HG02798 (cell line): ENCODE results near the gene INPP5A.
"Not testable (repeated sequence)": the region's sequence is repeated elsewhere in the genome, so short reads cannot be mapped to it uniquely, and the experiment has no call there.

Experiments
- ATAC-seq: cut with Tn5 transposase; IDR thresholded peaks from one replicate; pipeline ENCODE4 v1.9.1; 2021; ENCODE audit warnings: mild to moderate bottlenecking; ENCODE audit not compliant: unreplicated experiment, poor library complexity

Gene INPP5A

GRCh38 chr10:132786476-132786883 is 248.9 kb downstream of the INPP5A start:
- no peak for ATAC-seq

DNA sequence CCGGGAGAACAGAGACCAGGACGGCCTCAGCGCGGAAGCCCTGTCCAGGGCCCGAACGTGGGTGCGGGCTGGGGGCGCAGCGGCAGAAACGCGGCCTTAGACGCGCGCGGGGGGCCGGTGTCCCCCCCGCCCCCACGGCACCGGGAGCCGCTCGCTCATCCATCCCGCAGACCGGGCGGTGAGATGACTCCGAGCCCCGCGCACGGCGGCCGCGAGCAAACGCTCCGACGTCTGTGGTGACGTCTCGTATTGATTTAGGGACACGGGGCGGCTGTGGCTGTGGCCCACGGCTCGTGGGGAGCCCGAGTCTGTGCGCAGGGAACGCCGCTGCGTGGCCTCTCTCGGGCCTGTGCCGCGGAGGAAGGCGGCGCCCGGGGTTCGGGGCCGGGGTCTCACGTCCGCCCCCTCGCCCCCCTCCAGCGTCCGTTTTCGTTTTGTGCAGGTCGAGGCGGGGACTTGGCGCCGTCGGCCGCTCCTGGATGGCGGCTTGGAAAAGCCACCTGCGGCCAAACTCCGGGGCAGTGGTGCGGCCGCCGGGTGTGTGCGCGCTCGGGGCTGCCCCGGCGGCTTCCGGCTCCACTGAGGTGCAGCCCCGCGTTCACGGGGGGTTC is 249.4 kb downstream of the INPP5A start:
- no peak for ATAC-seq

GRCh38 chr10:132787495-132788179 is 250.1 kb downstream of the INPP5A start:
- no peak for ATAC-seq

DNA sequence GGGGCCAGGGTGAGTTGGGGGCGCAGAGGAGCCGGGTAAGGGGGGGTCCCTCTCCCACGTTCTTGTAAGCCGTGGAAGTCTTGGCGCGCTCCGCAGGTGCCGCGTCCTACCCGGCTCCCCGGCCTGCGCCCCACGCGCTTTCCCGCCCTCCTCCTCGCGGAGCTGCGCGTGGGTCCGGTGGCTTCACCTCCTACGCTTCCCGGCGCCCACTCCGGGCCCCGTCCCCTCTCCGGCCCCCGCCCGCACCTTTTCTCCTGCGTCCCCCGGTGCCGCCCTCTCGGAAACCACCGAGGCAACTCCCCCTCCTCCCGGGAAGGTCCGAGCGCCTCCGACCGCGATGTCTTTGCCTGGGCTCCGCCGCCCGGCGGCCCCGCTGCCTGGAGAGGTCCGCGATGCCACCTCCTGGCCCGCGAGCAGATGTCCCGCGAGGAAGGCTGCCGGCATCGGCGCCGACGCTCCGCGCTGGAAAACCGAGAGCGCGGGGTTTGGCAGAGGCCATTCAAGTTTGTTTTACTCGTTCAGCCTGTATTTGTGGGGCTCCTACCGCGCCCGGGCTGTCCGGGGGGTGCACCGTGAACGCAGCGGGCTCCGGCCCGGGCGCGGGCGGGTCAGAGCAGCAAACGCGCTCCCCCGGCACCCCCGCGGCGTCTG is 250.7 kb downstream of the INPP5A start:
- no peak for ATAC-seq

DNA sequence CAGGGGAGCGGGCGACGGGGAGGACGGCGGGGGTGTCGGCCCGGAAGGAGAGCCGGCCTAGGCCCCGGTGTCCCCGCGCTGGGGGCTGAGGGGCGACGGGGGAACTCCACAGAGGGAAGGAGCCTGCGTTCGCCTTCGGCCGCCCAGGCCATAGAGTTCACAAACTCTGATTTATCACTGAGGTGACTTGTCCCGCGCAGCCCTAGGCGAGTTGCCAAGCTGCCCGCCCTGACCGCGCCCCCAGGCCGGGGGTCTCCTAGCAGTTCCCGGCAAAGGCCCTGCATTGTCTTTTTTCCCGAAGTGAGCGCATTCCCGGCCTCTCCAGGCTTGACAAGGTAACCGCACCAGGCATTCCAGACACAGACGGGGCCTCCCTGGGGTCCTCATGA is 251.2 kb downstream of the INPP5A start:
- no peak for ATAC-seq

DNA sequence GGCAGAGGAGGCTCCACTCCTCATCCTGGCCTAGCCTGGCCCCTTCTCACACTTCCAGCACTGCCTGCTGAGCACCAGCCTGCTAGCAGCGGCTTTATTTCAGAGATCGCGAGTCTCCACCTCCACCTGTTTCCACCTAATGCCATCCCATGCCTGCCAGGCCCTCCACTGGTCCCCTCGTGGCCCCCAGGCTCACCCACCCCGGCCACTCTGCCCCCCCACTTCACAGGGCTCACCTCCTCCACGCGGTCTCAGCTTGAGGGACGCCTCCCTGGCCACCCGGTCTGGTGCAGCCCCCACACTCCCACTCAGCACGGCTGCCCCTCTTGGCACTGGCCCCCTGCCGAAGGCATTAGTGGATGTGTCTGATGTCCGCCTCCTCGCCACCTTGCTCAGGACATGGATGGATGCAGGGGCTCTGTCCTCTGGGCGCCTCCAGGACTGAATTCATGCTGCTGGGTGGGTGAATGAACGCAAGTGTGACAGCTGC is 252.1 kb downstream of the INPP5A start:
- ATAC-seq: no peak

GRCh38 chr10:132790470-132790869 is 252.9 kb downstream of the INPP5A start:
- no peak for ATAC-seq

DNA sequence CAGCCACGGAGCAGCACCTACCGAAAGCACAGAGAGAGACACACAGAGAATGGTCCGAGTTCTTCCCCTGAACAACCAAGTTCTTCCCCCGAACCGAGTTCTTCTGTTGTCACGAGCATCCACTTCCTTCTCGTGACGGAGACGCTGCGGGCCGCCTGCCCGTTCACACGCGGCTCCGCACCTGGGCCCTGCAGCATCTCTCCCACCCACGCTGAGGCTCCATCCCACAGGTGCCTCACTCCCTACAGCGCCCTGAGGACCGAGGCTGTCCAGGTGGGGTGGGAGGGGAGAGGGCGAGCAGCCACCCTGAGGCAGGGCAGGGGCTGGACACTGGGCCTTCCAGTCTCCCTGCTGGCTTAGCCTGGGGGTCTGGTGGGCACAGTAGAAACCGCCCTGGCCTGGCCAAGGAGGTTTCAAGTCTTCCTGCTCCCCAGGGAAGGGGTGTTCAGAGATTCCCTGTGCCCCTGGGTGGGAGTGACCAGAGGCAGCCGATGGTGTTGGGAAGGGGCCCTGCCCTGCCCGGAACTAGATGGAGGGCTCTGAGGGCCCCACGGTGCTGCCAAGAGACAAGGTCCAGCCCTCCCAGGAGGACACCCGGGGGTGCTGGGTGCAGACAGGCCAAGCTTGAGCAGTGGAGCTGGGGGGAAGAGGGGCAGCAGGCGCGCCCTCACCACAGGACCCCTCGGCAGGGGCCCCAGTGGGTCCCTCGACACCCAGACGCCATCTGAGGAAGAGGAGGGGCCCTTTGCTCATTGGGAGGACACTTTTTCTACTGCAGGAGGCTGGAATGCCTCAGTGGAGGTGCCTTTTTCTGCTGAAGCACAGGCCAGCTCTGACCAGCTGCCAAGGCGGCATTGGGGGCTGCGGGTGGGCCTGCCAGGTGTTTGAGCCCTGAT is 253.6 kb downstream of the INPP5A start:
- ATAC-seq: no peak

DNA sequence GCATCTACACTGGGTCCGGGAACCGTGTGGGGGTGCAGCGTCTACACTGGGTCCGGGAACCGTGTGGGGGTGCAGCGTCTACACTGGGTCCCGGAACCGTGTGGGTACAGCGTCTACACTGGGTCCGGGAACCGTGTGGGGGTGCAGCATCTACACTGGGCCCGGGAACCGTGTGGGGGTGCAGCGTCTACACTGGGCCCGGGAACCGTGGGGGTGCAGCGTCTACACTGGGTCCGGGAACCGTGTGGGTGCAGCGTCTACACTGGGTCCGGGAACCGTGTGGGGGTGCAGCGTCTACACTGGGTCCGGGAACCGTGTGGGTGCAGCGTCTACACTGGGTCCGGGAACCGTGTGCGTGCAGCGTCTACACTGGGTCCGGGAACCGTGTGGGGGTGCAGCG is 254.5 kb downstream of the INPP5A start:
- not testable (repeated sequence) for ATAC-seq

- ATAC-seq: no peak
Measured at GRCh38 chr10:132792796-132793195, 255.2 kb downstream of the INPP5A start.

DNA sequence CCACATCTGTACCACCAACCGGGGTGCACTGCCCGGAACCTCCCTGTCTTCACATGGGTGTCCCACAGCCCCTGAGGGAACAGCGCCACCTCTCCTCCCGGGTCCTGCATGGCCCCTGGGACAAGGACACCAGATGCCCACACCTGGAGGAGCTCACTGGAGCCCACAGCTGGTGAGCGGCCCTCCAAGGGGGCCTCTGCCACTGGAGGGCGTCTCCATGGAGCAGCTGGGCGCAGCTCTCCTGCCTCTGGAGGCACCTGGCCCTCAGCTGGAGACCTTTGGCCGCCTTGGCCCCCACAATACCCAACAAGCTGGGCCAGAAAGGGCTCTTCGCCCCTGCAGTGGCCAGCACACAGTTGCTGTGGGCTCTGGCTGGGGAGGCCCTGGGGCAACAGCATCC is 255.6 kb downstream of the INPP5A start:
- no peak for ATAC-seq

GRCh38 chr10:132793871-132794849 is 256.6 kb downstream of the INPP5A start:
- ATAC-seq: no peak

GRCh38 chr10:132796846-132797245 is 259.3 kb downstream of the INPP5A start:
- no peak for ATAC-seq

DNA sequence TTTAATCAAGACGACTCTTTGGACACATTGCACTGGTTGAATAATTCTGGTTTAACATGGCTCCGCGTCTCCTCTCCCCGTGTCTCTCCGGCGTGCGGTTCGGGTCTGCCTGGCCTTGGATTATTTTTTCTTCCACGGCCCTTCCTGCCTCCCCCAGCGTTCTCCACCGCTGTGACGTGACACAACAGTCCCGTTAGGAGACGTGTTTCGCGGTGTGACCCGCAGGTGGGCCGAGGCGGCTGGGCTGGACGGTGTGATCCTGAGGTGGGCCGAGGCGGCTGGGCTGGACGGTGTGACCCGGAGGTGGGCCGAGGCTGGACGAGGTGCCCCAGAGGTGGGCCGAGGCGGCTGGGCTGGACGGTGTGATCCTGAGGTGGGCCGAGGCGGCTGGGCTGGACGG is 260.4 kb downstream of the INPP5A start:
- not testable (repeated sequence) for ATAC-seq

DNA sequence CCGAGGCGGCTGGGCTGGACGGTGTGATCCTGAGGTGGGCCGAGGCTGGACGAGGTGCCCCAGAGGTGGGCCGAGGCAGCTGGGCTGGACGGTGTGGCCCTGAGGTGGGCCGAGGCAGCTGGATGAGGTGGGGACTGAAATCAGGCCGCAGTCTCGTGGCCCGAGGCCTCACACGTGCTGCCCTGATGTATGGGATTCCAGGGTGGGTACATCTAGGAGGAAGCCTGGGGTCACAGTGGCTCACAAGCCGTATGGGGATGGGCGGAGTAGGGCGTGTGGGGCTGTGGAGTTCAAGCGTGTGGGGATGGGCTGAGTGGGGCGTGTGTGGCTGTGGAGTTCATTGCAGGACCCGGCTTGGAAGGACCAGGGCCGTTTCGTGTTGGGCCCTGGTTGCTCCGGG is 260.8 kb downstream of the INPP5A start:
- ATAC-seq: no peak

- ATAC-seq: no peak
Measured at GRCh38 chr10:132798876-132799275, 261.3 kb downstream of the INPP5A start.

- ATAC-seq: no peak
Measured at GRCh38 chr10:132799865-132800264, 262.3 kb downstream of the INPP5A start.

GRCh38 chr10:132802048-132802447 is 264.5 kb downstream of the INPP5A start:
- ATAC-seq: no peak

DNA sequence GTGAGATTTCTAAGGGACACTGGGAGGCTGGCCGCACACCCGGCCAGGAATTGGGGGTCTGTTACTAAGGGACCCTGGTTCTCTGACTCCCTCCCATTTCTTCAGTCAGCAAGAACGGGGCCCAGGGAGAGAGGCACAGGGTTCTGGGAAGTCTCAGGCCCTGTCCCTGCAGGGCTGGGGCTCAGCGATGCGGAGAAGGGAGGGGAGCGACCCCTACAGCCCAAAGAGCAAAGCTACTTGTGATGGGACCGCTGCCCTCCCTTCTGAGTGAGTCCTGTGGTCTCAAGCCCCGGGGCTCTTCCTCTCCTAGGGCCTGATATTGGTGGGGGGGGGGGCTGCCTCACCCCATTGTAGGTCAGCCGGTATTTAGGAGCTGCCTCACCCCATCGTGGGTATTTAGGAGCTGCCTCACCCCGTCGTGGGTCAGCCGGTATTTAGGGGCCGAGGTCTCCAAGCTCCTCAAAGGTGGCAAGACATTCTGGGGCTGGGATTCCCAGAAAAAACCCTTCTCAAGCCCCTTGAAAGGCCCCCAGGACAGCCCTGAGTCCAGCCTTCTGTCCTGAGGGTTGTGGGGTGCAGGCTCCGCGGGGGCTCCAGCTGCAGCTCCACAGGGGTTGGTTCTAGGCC is 265.2 kb downstream of the INPP5A start:
- ATAC-seq: no peak
